Activated CD4-positive, alpha-beta T cell treated with anti-CD3 and anti-CD28 coated beads, Interleukin-2, Interleukin-6, amounts not matched to agents 100 ng/mL and 50 ng/mL, durations not matched to agents 16 hours and 8 hours (primary cell): ENCODE results near the gene TMEM117.

Source experiments
- DNase-seq: peaks from one replicate; pipeline ENCODE4 v3.0.0-alpha.2; 2020

Gene TMEM117

DNA sequence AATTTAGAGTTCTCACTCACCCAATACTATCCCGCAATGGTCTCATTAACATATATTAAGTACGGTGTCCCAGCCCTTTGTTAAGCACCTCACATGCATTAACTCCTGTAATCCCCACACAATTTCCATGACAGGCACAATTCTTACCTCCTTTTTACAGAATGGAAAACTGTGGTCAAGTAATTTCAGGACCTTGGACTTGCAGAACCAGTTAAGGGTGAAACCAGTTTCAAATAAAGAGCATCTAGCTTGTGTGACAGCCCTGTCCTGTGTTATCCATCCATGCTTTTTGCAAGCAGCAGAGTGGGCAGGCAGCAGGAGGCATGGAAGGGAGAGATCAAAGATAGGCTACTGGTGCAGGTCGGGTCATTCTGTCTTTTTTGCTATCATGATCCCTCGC is 569.4 kb downstream of the TMEM117 start:
- no peak for DNase-seq

DNA sequence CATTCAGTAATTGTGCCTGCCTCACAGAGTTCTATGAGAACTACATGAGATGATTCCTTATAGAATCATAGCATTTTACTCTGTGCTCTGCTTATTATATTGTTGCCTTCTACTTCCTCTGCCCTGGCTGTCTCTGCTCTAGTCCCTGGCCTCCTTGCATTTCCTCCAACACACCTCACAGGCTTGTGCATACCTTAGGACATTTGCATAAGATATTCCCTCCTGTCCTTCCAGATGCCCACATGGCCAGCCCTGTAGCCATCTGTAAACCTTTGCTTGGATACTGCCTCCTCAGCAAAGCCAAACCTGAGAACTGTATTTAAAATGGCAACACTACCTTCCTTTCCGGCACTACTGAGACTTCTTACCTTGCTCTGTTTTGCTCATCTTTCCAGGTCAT is 586.7 kb downstream of the TMEM117 start:
- no peak for DNase-seq

- no peak for DNase-seq
Measured at GRCh38 chr12:44428825-44429224, 592.9 kb downstream of the TMEM117 start.

- no peak for DNase-seq
Measured at GRCh38 chr12:44431647-44432343, 595.9 kb downstream of the TMEM117 start.

- no peak for DNase-seq
Measured at GRCh38 chr12:44433659-44434058, 597.8 kb downstream of the TMEM117 start.

DNA sequence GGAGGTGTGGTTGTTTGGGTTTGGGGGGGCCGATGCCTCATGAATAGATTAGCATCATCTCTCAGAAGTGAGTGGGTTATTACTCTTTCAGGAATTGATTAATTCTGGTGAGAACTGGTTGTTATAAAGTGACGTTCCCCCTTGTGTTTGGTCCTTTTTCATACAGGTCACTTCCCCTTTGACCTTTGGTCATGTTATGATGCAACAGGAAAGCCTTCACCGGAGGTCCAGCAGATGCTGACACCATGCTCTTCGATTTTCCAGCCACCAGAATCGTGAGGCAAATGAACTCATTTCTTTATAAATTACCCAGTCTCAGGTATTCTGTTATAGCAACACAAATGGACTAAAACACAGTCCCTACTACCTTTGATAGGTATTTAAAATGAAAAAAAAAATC is 600.9 kb downstream of the TMEM117 start:
- DNase-seq: no peak
